SKM-1 (cell line): ENCODE measurements around the gene WWP2.
A peak's percentile ranks its signal among the peaks of the same experiment; 100 is the strongest.
"Not testable (repeated sequence)": the region's sequence is repeated elsewhere in the genome, so short reads cannot be mapped to it uniquely, and the experiment has no call there.

Experiments used
- DNase-seq: peaks from one replicate; lab custom pipeline; 2025; ENCODE audit not compliant: unreplicated experiment; lab: John Stamatoyannopoulos, UW

WWP2 gene

GRCh38 chr16:69745232-69745612 lies 16.9 kb upstream of the WWP2 start:
- DNase-seq, result no peak

GRCh38 chr16:69745959-69746358 lies 16.2 kb upstream of the WWP2 start:
- no peak for DNase-seq

- DNase-seq, result no peak
These were observed 15.0 kb upstream of the WWP2 start for GRCh38 chr16:69747115-69747514.

- DNase-seq, result no peak
These were observed 13.3 kb upstream of the WWP2 start for GRCh38 chr16:69748694-69749345.

- no peak for DNase-seq
These were observed 8.0 kb upstream of the WWP2 start for GRCh38 chr16:69754143-69754468.

GRCh38 chr16:69754469-69755310 lies 7.4 kb upstream of the WWP2 start, which contains the start of gene NOB1:
Gene NOB1 (minus strand): TSS chr16:69754926. CDS start chr16:69754910, 16 bp downstream.
- DNase-seq, result peak; percentile 93

GRCh38 chr16:69756705-69757104 lies 5.4 kb upstream of the WWP2 start:
- DNase-seq, result no peak

- not testable (repeated sequence) for DNase-seq
These were observed 4.8 kb upstream of the WWP2 start for GRCh38 chr16:69757375-69757774.

GRCh38 chr16:69762814-69763598 lies 874 bp downstream of the WWP2 start:
- no peak for DNase-seq

GRCh38 chr16:69763599-69763942 lies 1.4 kb downstream of the WWP2 start:
- no peak for DNase-seq

GRCh38 chr16:69767459-69768229 lies 5.5 kb downstream of the WWP2 start:
- DNase-seq, result no peak

GRCh38 chr16:69768666-69769065 lies 6.5 kb downstream of the WWP2 start:
- no peak for DNase-seq

GRCh38 chr16:69769404-69769803 lies 7.3 kb downstream of the WWP2 start:
- no peak for DNase-seq

GRCh38 chr16:69771651-69771967 lies 9.5 kb downstream of the WWP2 start:
- DNase-seq, result no peak

GRCh38 chr16:69773260-69773947 lies 11.3 kb downstream of the WWP2 start:
- DNase-seq, result no peak

- DNase-seq, result no peak
These were observed 13.4 kb downstream of the WWP2 start for GRCh38 chr16:69775563-69775962.

GRCh38 chr16:69779724-69780123 lies 17.6 kb downstream of the WWP2 start:
- DNase-seq, result no peak

GRCh38 chr16:69781118-69781517 lies 19.0 kb downstream of the WWP2 start:
- DNase-seq, result no peak

- DNase-seq, result no peak
These were observed 22.5 kb downstream of the WWP2 start for GRCh38 chr16:69784586-69784985.

- no peak for DNase-seq
These were observed 25.8 kb downstream of the WWP2 start for GRCh38 chr16:69787883-69788282.

GRCh38 chr16:69791391-69791847 lies 29.3 kb downstream of the WWP2 start:
- not testable (repeated sequence) for DNase-seq
